ENCODE data around the gene PRAMEF8. TPM values are rescaled to one million over a fixed set of nuclear protein-coding genes. Genes with fewer than 3 reads are reported as not detected.
"Not testable (repeated sequence)": the region's sequence is repeated elsewhere in the genome, so short reads cannot be mapped to it uniquely, and the experiment has no call there.

Gene PRAMEF8
- total RNA-seq (ENCODE audit: unreplicated experiment), result not detected
- long read RNA-seq, result 0 reads

DNA sequence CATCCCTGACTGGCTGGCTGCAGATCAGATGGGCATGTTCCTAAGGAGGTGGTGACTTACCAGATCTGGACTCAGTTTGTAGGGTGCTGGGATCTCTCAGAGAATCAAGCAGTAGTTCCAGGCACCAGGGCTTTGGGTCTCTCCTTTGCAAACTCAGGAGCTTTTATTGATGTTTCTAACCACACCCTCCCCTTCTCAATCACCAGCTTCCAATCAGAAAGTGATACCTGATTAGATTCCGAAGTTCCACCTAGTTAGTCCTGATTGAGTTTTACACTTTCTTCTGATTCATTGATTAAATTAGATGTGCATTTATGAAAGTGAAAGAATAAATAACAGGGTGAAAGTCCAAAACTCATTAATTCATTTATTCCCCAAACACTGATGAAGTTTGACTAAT lies at the start of gene PRAMEF8:
Gene PRAMEF8 (minus strand): TSS at position 101 of the 400 bp plus-strand sequence. CDS start 1,046 bp downstream, outside the sequence.
- not testable (repeated sequence) for H3K4me1 Mint-ChIP-seq (ENCODE audit: low read depth, unreplicated experiment); H3K9me3 Mint-ChIP-seq (ENCODE audit: unreplicated experiment); H3K4me3 Mint-ChIP-seq (ENCODE audit: unreplicated experiment); DNase-seq; H3K27me3 Mint-ChIP-seq (ENCODE audit: unreplicated experiment); H3K27ac Mint-ChIP-seq (ENCODE audit: unreplicated experiment); H3K36me3 Mint-ChIP-seq (ENCODE audit: unreplicated experiment)

DNA sequence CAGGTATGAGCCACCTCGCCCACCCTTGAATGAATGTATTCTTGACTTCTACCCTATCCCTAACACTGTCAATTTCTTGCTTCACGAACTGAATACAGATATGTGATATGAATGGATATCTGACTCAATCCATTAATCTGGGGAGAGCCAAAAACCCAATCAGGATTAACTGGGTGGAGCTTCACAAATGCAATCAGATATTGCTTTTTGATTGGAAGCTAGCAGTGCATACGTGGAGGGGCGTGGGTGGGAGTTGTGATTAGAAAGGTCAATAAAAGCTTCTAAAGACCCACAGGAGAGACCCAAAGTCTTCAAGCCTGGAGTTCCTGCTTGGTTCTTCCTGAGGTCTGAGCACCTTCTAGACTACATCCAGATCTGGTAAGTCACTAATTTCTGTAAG lies 30.3 kb upstream of the PRAMEF8 start, which contains the start of gene PRAMEF15:
Gene PRAMEF15 (plus strand): TSS at position 301 of the 400 bp plus-strand sequence. CDS start 2,827 bp downstream, outside the sequence.
- DNase-seq; H3K27me3 Mint-ChIP-seq (ENCODE audit: unreplicated experiment); H3K27ac Mint-ChIP-seq (ENCODE audit: unreplicated experiment); H3K36me3 Mint-ChIP-seq (ENCODE audit: unreplicated experiment); H3K4me3 Mint-ChIP-seq (ENCODE audit: unreplicated experiment); H3K4me1 Mint-ChIP-seq (ENCODE audit: low read depth, unreplicated experiment); H3K9me3 Mint-ChIP-seq (ENCODE audit: unreplicated experiment): not testable (repeated sequence)

DNA sequence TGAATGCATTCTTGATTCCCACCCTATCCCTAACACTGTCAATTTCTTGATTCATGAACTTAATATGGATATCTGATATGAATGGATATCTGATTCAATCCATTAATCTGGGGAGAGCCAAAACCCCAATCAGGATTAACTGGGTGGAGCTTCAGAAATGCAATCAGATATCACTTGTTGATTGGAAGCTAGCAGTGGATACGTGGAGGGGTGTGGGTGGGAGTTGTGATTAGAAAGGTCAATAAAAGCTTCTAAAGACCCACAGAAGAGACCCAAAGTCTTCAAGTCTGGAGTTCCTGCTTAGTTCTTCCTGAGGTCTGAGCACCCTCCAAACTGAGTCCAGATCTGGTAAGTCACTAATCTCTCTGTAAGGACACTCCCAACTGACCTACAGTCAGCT lies 18.3 kb upstream of the PRAMEF8 start, which contains the start of gene PRAMEF33:
Gene PRAMEF33 (plus strand): TSS at position 301 of the 400 bp plus-strand sequence. CDS start 2,416 bp downstream, outside the sequence.
- not testable (repeated sequence) for DNase-seq; H3K4me3 Mint-ChIP-seq (ENCODE audit: unreplicated experiment); H3K9me3 Mint-ChIP-seq (ENCODE audit: unreplicated experiment); H3K27me3 Mint-ChIP-seq (ENCODE audit: unreplicated experiment); H3K4me1 Mint-ChIP-seq (ENCODE audit: low read depth, unreplicated experiment); H3K27ac Mint-ChIP-seq (ENCODE audit: unreplicated experiment); H3K36me3 Mint-ChIP-seq (ENCODE audit: unreplicated experiment)

DNA sequence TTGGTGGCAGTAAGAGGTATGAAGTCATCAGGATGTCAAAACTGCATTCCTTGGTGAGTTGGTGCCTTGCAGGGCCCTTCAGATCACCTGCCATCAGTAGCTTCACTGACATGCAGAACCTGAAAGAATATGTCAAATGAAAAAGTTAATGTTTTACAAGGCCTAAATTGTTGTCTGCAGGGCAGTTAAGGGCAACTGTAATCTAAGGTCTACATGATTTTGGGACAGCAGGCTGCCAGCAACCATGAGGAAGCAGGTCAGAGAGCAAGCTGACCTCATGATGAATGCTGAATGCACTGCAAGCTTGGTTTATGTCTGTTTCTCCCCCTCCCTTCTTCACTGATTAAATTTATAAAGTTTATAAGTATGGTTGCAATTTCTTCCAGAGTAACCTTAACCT lies 17.3 kb upstream of the PRAMEF8 start:
- not testable (repeated sequence) for H3K4me1 Mint-ChIP-seq (ENCODE audit: low read depth, unreplicated experiment); H3K27ac Mint-ChIP-seq (ENCODE audit: unreplicated experiment); H3K4me3 Mint-ChIP-seq (ENCODE audit: unreplicated experiment); H3K36me3 Mint-ChIP-seq (ENCODE audit: unreplicated experiment); H3K27me3 Mint-ChIP-seq (ENCODE audit: unreplicated experiment); DNase-seq; H3K9me3 Mint-ChIP-seq (ENCODE audit: unreplicated experiment)

DNA sequence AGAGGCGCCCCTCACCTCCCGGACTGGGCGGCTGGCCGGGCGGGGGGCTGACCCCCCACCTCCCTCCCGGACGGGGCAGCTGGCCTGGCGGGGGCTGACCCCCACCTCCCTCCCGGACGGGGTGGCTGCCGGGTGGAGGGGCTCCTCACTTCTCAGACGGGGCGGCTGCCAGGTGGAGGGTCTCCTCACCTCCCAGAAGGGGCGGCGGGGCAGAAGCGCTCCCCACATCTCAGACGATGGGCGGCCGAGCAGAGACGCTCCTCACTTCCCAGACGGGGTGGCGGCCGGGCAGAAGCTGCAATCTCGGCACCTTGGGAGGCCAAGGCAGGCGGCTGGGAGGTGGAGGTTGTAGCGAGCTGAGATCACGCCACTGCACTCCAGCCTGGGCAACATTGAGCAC lies 13.8 kb upstream of the PRAMEF8 start:
- not testable (repeated sequence) for H3K27ac Mint-ChIP-seq (ENCODE audit: unreplicated experiment); H3K4me1 Mint-ChIP-seq (ENCODE audit: low read depth, unreplicated experiment); H3K9me3 Mint-ChIP-seq (ENCODE audit: unreplicated experiment); H3K36me3 Mint-ChIP-seq (ENCODE audit: unreplicated experiment); DNase-seq; H3K27me3 Mint-ChIP-seq (ENCODE audit: unreplicated experiment); H3K4me3 Mint-ChIP-seq (ENCODE audit: unreplicated experiment)

DNA sequence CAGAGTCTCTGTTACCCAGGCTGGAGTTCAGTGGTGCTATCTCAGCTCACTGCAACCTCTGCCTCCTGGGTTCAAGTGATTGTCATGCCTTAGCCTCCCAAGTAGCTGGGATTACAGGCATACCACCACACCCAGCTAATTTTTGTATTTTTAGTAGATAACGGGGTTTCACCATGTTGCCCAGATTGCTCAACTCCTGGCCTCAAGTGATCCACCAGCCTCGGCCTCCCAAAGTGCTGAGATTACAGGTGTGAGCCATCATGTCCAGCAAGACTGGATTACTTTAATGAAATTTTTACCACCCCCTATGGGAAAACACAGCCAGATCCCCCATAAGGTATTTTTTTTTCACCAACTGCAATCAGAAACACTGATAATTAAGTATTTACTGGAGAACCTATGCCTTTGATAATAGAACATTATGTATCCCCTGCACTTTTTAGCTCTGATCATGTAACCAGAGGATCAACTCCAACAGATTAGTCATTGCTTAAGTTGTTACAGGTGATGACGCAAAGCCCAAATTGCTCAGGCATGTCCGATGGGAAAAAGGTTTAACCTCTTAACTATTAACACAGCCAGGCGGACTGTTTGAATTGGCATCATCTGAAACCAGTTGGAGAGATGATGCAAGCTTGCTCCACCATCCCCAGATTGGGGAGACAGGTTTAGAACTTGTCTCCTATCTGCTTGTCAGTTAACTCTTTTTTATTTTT lies 12.4 kb upstream of the PRAMEF8 start:
- H3K36me3 Mint-ChIP-seq (ENCODE audit: unreplicated experiment); H3K27me3 Mint-ChIP-seq (ENCODE audit: unreplicated experiment): not testable (repeated sequence)

DNA sequence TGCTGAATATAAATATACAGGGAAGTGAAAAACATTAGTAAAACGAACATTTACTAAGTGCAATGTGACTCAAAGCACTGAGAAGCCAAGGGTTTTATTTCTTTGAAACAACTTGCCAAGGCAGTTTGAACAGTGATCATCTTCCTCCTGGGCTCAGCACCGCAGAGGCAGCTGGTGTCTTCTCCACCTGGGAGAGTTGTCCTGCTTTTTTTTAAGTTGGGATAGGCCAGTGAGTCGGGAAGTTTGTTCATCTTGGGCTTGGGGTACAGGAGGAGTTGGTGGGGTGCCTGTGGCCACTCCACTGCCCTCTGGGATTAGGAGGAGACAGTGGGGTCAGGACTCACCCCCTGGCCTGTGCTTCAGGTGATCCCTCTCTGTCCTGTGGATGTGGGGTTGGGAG lies 4.1 kb upstream of the PRAMEF8 start:
- not testable (repeated sequence) for H3K27me3 Mint-ChIP-seq (ENCODE audit: unreplicated experiment); DNase-seq; H3K36me3 Mint-ChIP-seq (ENCODE audit: unreplicated experiment); H3K4me3 Mint-ChIP-seq (ENCODE audit: unreplicated experiment); H3K4me1 Mint-ChIP-seq (ENCODE audit: low read depth, unreplicated experiment); H3K27ac Mint-ChIP-seq (ENCODE audit: unreplicated experiment); H3K9me3 Mint-ChIP-seq (ENCODE audit: unreplicated experiment)

More for the DNA sequence above, 12.4 kb upstream of the PRAMEF8 start:
- not testable (repeated sequence) for H3K9me3 Mint-ChIP-seq (ENCODE audit: unreplicated experiment); H3K27ac Mint-ChIP-seq (ENCODE audit: unreplicated experiment); H3K4me3 Mint-ChIP-seq (ENCODE audit: unreplicated experiment); H3K4me1 Mint-ChIP-seq (ENCODE audit: low read depth, unreplicated experiment); DNase-seq

DNA sequence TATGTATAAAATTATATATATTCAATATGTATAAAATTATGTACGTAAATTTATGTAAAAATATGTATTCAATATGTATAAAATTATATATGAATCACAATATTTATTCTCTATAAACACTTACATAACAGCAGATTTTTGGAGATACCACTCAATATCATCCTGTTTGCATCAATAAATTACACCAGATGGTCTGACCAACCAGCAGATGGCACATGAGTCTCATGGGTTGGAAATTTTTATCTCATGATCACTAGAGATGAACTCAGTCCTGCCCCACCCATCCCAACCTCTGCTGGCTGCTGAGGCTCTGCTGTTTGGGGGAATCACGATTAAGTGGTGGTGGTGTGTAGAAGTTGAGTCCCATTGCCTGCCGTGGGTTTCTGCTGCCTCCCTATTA lies 5.3 kb downstream of the PRAMEF8 start:
- H3K27me3 Mint-ChIP-seq (ENCODE audit: unreplicated experiment); H3K4me3 Mint-ChIP-seq (ENCODE audit: unreplicated experiment); H3K36me3 Mint-ChIP-seq (ENCODE audit: unreplicated experiment); H3K9me3 Mint-ChIP-seq (ENCODE audit: unreplicated experiment); H3K4me1 Mint-ChIP-seq (ENCODE audit: low read depth, unreplicated experiment); DNase-seq; H3K27ac Mint-ChIP-seq (ENCODE audit: unreplicated experiment): not testable (repeated sequence)

DNA sequence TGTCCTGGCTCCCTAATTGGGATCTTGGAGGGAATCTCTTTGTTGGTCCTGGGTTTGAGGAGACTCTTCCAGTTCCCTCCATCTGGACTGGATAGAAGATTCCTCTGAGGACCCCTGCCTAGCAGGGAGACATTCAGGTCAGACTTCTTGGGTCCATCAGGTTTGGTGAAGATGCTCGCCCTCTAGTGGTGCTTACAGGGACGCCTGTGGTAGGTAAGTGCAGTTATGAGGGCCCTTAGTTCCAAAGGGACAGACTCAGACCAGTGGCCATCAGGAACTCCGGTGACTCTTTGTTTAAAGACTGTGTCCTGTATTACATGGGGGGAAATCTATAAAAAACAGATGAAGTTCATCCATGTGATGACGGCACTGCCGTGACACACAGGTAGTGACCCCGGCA lies 7.9 kb downstream of the PRAMEF8 start:
- H3K9me3 Mint-ChIP-seq (ENCODE audit: unreplicated experiment); H3K27me3 Mint-ChIP-seq (ENCODE audit: unreplicated experiment); H3K4me1 Mint-ChIP-seq (ENCODE audit: low read depth, unreplicated experiment); H3K27ac Mint-ChIP-seq (ENCODE audit: unreplicated experiment); H3K36me3 Mint-ChIP-seq (ENCODE audit: unreplicated experiment); DNase-seq; H3K4me3 Mint-ChIP-seq (ENCODE audit: unreplicated experiment): not testable (repeated sequence)

DNA sequence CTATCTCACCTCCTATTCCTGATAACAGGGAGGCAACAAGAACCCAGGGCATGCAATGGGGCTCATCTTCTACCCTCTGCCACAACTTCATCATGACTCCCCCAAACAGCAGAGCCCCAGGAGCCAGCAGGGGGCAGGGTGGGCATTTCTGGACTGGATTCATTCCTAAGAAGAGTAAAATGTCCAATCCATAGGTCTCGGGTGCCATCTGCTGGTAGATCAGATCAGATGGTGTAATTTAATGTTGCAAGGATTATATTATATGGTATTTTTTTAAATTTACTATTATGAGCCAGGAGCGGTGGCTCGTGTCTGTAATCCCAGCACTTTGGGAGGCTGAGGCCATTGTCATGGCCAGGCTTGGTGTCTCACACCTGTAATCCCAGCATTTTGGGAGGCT lies 19.8 kb downstream of the PRAMEF8 start:
- H3K27me3 Mint-ChIP-seq (ENCODE audit: unreplicated experiment); H3K9me3 Mint-ChIP-seq (ENCODE audit: unreplicated experiment); H3K27ac Mint-ChIP-seq (ENCODE audit: unreplicated experiment); DNase-seq; H3K4me1 Mint-ChIP-seq (ENCODE audit: low read depth, unreplicated experiment); H3K36me3 Mint-ChIP-seq (ENCODE audit: unreplicated experiment); H3K4me3 Mint-ChIP-seq (ENCODE audit: unreplicated experiment): not testable (repeated sequence)

DNA sequence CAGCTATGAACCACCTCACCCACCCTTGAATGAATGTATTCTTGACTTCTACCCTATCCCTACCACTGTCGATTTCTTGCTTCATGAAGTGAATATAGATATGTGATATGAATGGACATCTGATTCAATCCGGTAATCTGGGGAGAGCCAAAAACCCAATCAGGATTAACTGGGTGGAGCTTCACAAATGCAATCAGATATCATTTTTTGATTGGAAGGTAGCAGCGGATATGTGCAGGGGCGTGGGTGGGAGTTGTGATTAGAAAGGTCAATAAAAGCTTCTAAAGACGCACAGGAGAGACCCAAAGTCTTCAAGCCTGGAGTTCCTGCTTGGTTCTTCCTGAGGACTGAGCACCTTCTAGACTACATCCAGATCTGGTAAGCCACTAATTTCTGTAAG lies 31.0 kb downstream of the PRAMEF8 start, which contains the start of gene PRAMEF5:
Gene PRAMEF5 (plus strand): TSS at position 301 of the 400 bp plus-strand sequence. CDS start 5,071 bp downstream, outside the sequence.
- not testable (repeated sequence) for H3K27ac Mint-ChIP-seq (ENCODE audit: unreplicated experiment); H3K4me1 Mint-ChIP-seq (ENCODE audit: low read depth, unreplicated experiment); H3K36me3 Mint-ChIP-seq (ENCODE audit: unreplicated experiment); H3K27me3 Mint-ChIP-seq (ENCODE audit: unreplicated experiment); H3K4me3 Mint-ChIP-seq (ENCODE audit: unreplicated experiment); H3K9me3 Mint-ChIP-seq (ENCODE audit: unreplicated experiment); DNase-seq

DNA sequence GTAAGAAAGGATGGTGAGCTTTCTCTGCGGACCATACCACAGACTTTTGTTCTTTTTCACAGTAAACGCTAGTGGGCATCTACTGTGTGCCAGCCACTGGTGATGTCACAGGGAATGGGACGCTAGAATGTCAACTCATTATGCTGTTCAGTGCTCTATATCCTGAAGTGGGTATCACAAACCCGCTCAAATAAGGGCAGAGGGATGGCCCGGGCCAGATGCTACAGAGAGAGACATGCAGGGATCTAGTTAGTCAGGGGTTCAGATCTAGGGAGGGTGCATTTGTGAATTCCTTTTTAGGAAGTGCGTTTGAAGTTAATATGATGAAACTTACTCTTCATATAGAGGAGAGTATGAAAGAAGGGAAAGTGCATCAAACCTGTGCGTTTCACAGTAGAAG lies 37.8 kb downstream of the PRAMEF8 start:
- H3K27ac Mint-ChIP-seq (ENCODE audit: unreplicated experiment); H3K27me3 Mint-ChIP-seq (ENCODE audit: unreplicated experiment); DNase-seq; H3K4me1 Mint-ChIP-seq (ENCODE audit: low read depth, unreplicated experiment); H3K4me3 Mint-ChIP-seq (ENCODE audit: unreplicated experiment): not testable (repeated sequence)
- peaks cover 11% of the 10 kb centered on the region for H3K36me3 Mint-ChIP-seq (ENCODE audit: unreplicated experiment)
- peaks cover 19% of the 10 kb centered on the region for H3K9me3 Mint-ChIP-seq (ENCODE audit: unreplicated experiment)

Data from glutamatergic neuron (in vitro differentiated cells).